OCI-LY1 (cell line): ENCODE data around the gene ARHGEF11.

Experiments used
- H2AFZ ChIP-seq: fragments of 200-600 bp; sonication (generic), shearing (Covaris generic); 2 replicates; pipeline ENCODE4 v1.6.0; 2014; ENCODE audit warnings: antibody characterized with exemption, mild to moderate bottlenecking, low read length
- H3F3A ChIP-seq: fragments of 200-600 bp; sonication (generic), shearing (Covaris generic); 2 replicates; pipeline ENCODE4 v1.6.0; 2014; ENCODE audit warnings: mild to moderate bottlenecking, antibody characterized with exemption, low read length, moderate library complexity; ENCODE audit not compliant: insufficient read depth
- H3K27ac ChIP-seq: fragments of 200-600 bp; sonication (generic); 2 replicates; pipeline ENCODE4 v1.5.1; 2014; ENCODE audit warnings: low read length, mixed run types, mild to moderate bottlenecking, low read depth; ENCODE audit not compliant: poor library complexity, severe bottlenecking
- H3K27me3 ChIP-seq: fragments of 200-600 bp; sonication (generic); 2 replicates; pipeline ENCODE4 v1.6.0; 2014; ENCODE audit warnings: antibody characterized with exemption, mild to moderate bottlenecking, low read length, moderate library complexity; ENCODE audit not compliant: insufficient read depth
- H3K36me3 ChIP-seq: fragments of 200-600 bp; sonication (generic); 2 replicates; pipeline ENCODE4 v1.6.1; 2014; ENCODE audit warnings: mild to moderate bottlenecking, antibody characterized with exemption, low read length, moderate library complexity, mixed read lengths; ENCODE audit not compliant: insufficient read depth
- H3K4me1 ChIP-seq: fragments of 200-600 bp; sonication (generic); 2 replicates; pipeline ENCODE4 v1.5.1; 2014; ENCODE audit warnings: mild to moderate bottlenecking, low read length, moderate library complexity; ENCODE audit not compliant: insufficient read depth, severe bottlenecking
- H3K4me2 ChIP-seq: fragments of 200-600 bp; sonication (generic), shearing (Covaris generic); 2 replicates; pipeline ENCODE4 v1.6.1; 2014; ENCODE audit warnings: low read length
- H3K4me3 ChIP-seq: fragments of 200-600 bp; sonication (generic); 2 replicates; pipeline ENCODE4 v1.5.1; 2014; ENCODE audit warnings: low read length, low read depth, mild to moderate bottlenecking, mixed read lengths; ENCODE audit not compliant: poor library complexity, severe bottlenecking
- H3K79me2 ChIP-seq: fragments of 200-600 bp; shearing (Covaris generic); 2 replicates; pipeline ENCODE4 v1.6.1; 2016; ENCODE audit warnings: mixed run types, low read length, mixed read lengths; ENCODE audit not compliant: insufficient read depth
- H3K9ac ChIP-seq: fragments of 200-600 bp; sonication (generic), shearing (Covaris generic); 2 replicates; pipeline ENCODE4 v1.6.1; 2014; ENCODE audit warnings: mild to moderate bottlenecking, low read length, mixed read lengths
- H3K9me2 ChIP-seq: fragments of 200-600 bp; sonication (generic), shearing (Covaris generic); 2 replicates; pipeline ENCODE4 v1.6.1; 2014; ENCODE audit warnings: low read depth, mild to moderate bottlenecking, low read length, mixed read lengths
- H3K9me3 ChIP-seq: fragments of 200-600 bp; shearing (Covaris generic); 2 replicates; pipeline ENCODE4 v1.6.1; 2014; ENCODE audit warnings: low read length, mixed read lengths
- H4K20me1 ChIP-seq: fragments of 200-600 bp; sonication (generic), shearing (Covaris generic); 2 replicates; pipeline ENCODE4 v1.6.0; 2016; ENCODE audit warnings: mild to moderate bottlenecking, low read length; ENCODE audit not compliant: insufficient read depth
- CTCF ChIP-seq: fragments of 200-600 bp; sonication (generic), shearing (Covaris generic); IDR thresholded peaks from 2 replicates; pipeline ENCODE4 v1.5.1; 2017; ENCODE audit warnings: mild to moderate bottlenecking, antibody characterized with exemption, low read length, moderate library complexity, mixed read lengths
- EZH2 ChIP-seq: fragments of 200-600 bp; sonication (generic), shearing (Covaris generic); IDR thresholded peaks from 2 replicates; pipeline ENCODE4 v1.8.0; 2017; ENCODE audit warnings: borderline replicate concordance, mixed run types, mild to moderate bottlenecking, antibody characterized with exemption, low read length, moderate library complexity, mixed read lengths

ARHGEF11 gene

GRCh38 chr1:157045250-157046218, at the start of gene ARHGEF11:
TSS of gene ARHGEF11 (minus strand) at chr1:157045742. CDS start at chr1:157044330, 1,412 bp downstream.
- peak within 1 kb of the TSS; percentile 52 for H3K4me2 ChIP-seq
- H3K4me1 ChIP-seq = peaks cover 4% of the 10 kb centered on the region
- no peak for TF ChIP-seq EZH2
- H3F3A ChIP-seq = no peaks in the 10 kb centered on the region
- H3K27ac ChIP-seq = no peak within 1 kb of the TSS
- H3K27me3 ChIP-seq = peaks cover 11% of the 10 kb centered on the region
- H3K9me2 ChIP-seq = no peaks in the 10 kb centered on the region
- no peaks in the 10 kb centered on the region for H4K20me1 ChIP-seq
- H3K9ac ChIP-seq = peak within 1 kb of the TSS; percentile 25; the same call in 1 of the 2 replicates
- H3K79me2 ChIP-seq = no peaks in the 10 kb centered on the region
- H3K36me3 ChIP-seq = no peaks in the 10 kb centered on the region
- H3K9me3 ChIP-seq = no peaks in the 10 kb centered on the region
- H2AFZ ChIP-seq = no peak within 1 kb of the TSS
- H3K4me3 ChIP-seq = peak within 1 kb of the TSS; percentile 57

GRCh38 chr1:157095091-157095490, 49.5 kb upstream of the ARHGEF11 start:
- Histone ChIP-seq H3F3A (no peaks in the 10 kb centered on the region), H3K36me3 (no peaks in the 10 kb centered on the region), H3K4me2 (no peak overlapping the region), H3K79me2 (no peaks in the 10 kb centered on the region), H3K9me2 (no peaks in the 10 kb centered on the region), H3K4me1 (no peaks in the 10 kb centered on the region), H2AFZ (no peak overlapping the region), H3K27me3 (no peaks in the 10 kb centered on the region), H3K9ac (no peak overlapping the region), H3K9me3 (no peaks in the 10 kb centered on the region), H4K20me1 (no peaks in the 10 kb centered on the region), H3K27ac (no peak overlapping the region), H3K4me3 (no peak overlapping the region)
- no peak for TF ChIP-seq EZH2
- TF ChIP-seq CTCF = no peak

- TF ChIP-seq EZH2 = no peak
- TF ChIP-seq CTCF = no peak
- Histone ChIP-seq H3K27me3 (no peaks in the 10 kb centered on the region), H3K36me3 (no peaks in the 10 kb centered on the region), H3K9me2 (no peaks in the 10 kb centered on the region), H2AFZ (no peak overlapping the region), H4K20me1 (no peaks in the 10 kb centered on the region), H3F3A (no peaks in the 10 kb centered on the region), H3K9me3 (no peaks in the 10 kb centered on the region), H3K79me2 (no peaks in the 10 kb centered on the region), H3K27ac (no peak overlapping the region), H3K4me2 (no peak overlapping the region), H3K4me1 (no peaks in the 10 kb centered on the region), H3K9ac (no peak overlapping the region), H3K4me3 (no peak overlapping the region)
Observed at GRCh38 chr1:157092831-157093230, 47.3 kb upstream of the ARHGEF11 start.
